Stimulated activated naive CD8-positive, alpha-beta T cell treated with anti-CD3 and anti-CD28 coated beads, Interleukin-15, amount 100 ng/mL, for 72 hours (primary cell): Measurements from ENCODE around the gene SLC28A1.
"Not testable (repeated sequence)": the region's sequence is repeated elsewhere in the genome, so short reads cannot be mapped to it uniquely, and the experiment has no call there.

ENCODE experiments used
- ATAC-seq: fragments of 150-1000 bp; cut with Tn5 transposase; 2 replicates; pipeline ENCODE4 v1.10.0; 2021; ENCODE audit warnings: mild to moderate bottlenecking, moderate library complexity
- DNase-seq, 2 donors: peaks; one replicate each; pipeline ENCODE4 v3.0.0; 2021 to 2022
- H3K27ac Mint-ChIP-seq, 2 donors: one replicate each; pipeline ENCODE4 v1.8.0; 2022; ENCODE audit warnings: mild to moderate bottlenecking in 2 of 2, mixed read lengths in 2 of 2, moderate library complexity in 2 of 2
- H3K27me3 Mint-ChIP-seq: one replicate; pipeline ENCODE4 v1.8.0; 2022; ENCODE audit warnings: mixed read lengths
- H3K4me1 Mint-ChIP-seq: one replicate; pipeline ENCODE4 v1.8.0; 2022; ENCODE audit warnings: mild to moderate bottlenecking, mixed read lengths
- H3K4me3 Mint-ChIP-seq, 2 donors: one replicate each; pipeline ENCODE4 v1.8.0; 2022; ENCODE audit warnings: mild to moderate bottlenecking in 2 of 2, mixed read lengths in 2 of 2, moderate library complexity in 1 of 2
- H3K9me3 Mint-ChIP-seq, 2 donors: one replicate each; pipeline ENCODE4 v1.8.0; 2022; ENCODE audit warnings: mixed read lengths in 2 of 2

Gene SLC28A1

GRCh38 chr15:84873997-84874396 lies 10.5 kb upstream of the SLC28A1 start:
- Mint-ChIP-seq H3K4me1 (no peaks in the 10 kb centered on the region), H3K27me3 (no peaks in the 10 kb centered on the region), H3K4me3 (no peak overlapping the region), H3K27ac (no peak overlapping the region), H3K9me3 (no peaks in the 10 kb centered on the region)
- ATAC-seq (no peak), DNase-seq (no peak)

GRCh38 chr15:84874981-84875699 lies 9.3 kb upstream of the SLC28A1 start:
- H3K9me3 Mint-ChIP-seq, result no peaks in the 10 kb centered on the region

GRCh38 chr15:84876269-84876668 lies 8.2 kb upstream of the SLC28A1 start:
- H3K4me1 Mint-ChIP-seq, result no peaks in the 10 kb centered on the region
- H3K9me3 Mint-ChIP-seq, result no peaks in the 10 kb centered on the region
- no peak for ATAC-seq
- no peak overlapping the region for H3K4me3 Mint-ChIP-seq
- DNase-seq, result no peak
- peak overlapping the region in 1 of 2 donors; percentile 30 for H3K27ac Mint-ChIP-seq
- H3K27me3 Mint-ChIP-seq, result no peaks in the 10 kb centered on the region

More at GRCh38 chr15:84874981-84875699, 9.3 kb upstream of the SLC28A1 start:
- Mint-ChIP-seq H3K27ac (no peak overlapping the region), H3K27me3 (no peaks in the 10 kb centered on the region), H3K4me1 (no peaks in the 10 kb centered on the region), H3K4me3 (no peak overlapping the region)
- DNase-seq, result no peak
- no peak for ATAC-seq

- H3K4me1 Mint-ChIP-seq, ATAC-seq, H3K4me3 Mint-ChIP-seq, DNase-seq, H3K27me3 Mint-ChIP-seq, H3K9me3 Mint-ChIP-seq: not testable (repeated sequence)
- peak overlapping the region in 1 of 2 donors; percentile 8 for H3K27ac Mint-ChIP-seq
Measured at GRCh38 chr15:84877701-84878100, 6.8 kb upstream of the SLC28A1 start.

- no peaks in the 10 kb centered on the region for H3K4me1 Mint-ChIP-seq
- peak; percentile 47 to 66 for DNase-seq
- ATAC-seq, result peak; percentile 94
- H3K9me3 Mint-ChIP-seq, result no peaks in the 10 kb centered on the region
- H3K27ac Mint-ChIP-seq, result no peak overlapping the region
- no peaks in the 10 kb centered on the region for H3K27me3 Mint-ChIP-seq
- no peak overlapping the region for H3K4me3 Mint-ChIP-seq
Measured at GRCh38 chr15:84878504-84878903, 6.0 kb upstream of the SLC28A1 start.

- ATAC-seq (no peak), DNase-seq (no peak)
- H3K9me3 Mint-ChIP-seq, result no peaks in the 10 kb centered on the region
- H3K27ac Mint-ChIP-seq, result no peak overlapping the region
- H3K27me3 Mint-ChIP-seq, result no peaks in the 10 kb centered on the region
- H3K4me1 Mint-ChIP-seq, result no peaks in the 10 kb centered on the region
- H3K4me3 Mint-ChIP-seq, result no peak overlapping the region
Measured at GRCh38 chr15:84879088-84879780, 5.2 kb upstream of the SLC28A1 start.

- Mint-ChIP-seq H3K27me3 (no peaks in the 10 kb centered on the region), H3K4me3 (no peak overlapping the region), H3K9me3 (no peaks in the 10 kb centered on the region), H3K4me1 (no peaks in the 10 kb centered on the region), H3K27ac (peak overlapping the region in 1 of 2 donors; percentile 39)
- ATAC-seq (no peak), DNase-seq (no peak)
Measured at GRCh38 chr15:84880007-84880406, 4.5 kb upstream of the SLC28A1 start.

- Mint-ChIP-seq H3K27me3 (no peaks in the 10 kb centered on the region), H3K4me3 (no peak overlapping the region), H3K4me1 (no peaks in the 10 kb centered on the region), H3K27ac (no peak overlapping the region), H3K9me3 (no peaks in the 10 kb centered on the region)
- ATAC-seq, result no peak
- no peak for DNase-seq
Measured at GRCh38 chr15:84880822-84881519, 3.5 kb upstream of the SLC28A1 start.

- DNase-seq, result no peak
- no peaks in the 10 kb centered on the region for H3K27me3 Mint-ChIP-seq
- no peaks in the 10 kb centered on the region for H3K4me1 Mint-ChIP-seq
- no peak for ATAC-seq
- no peak overlapping the region for H3K4me3 Mint-ChIP-seq
- H3K27ac Mint-ChIP-seq, result no peak overlapping the region
- no peaks in the 10 kb centered on the region for H3K9me3 Mint-ChIP-seq
Measured at GRCh38 chr15:84881520-84881830, 3.0 kb upstream of the SLC28A1 start.

GRCh38 chr15:84883466-84883865 lies 996 bp upstream of the SLC28A1 start:
- no peaks in the 10 kb centered on the region for H3K27me3 Mint-ChIP-seq

GRCh38 chr15:84885801-84886200 lies 1.3 kb downstream of the SLC28A1 start:
- Mint-ChIP-seq H3K27ac (no peak overlapping the region), H3K4me3 (no peak overlapping the region), H3K9me3 (no peaks in the 10 kb centered on the region), H3K4me1 (no peaks in the 10 kb centered on the region), H3K27me3 (no peaks in the 10 kb centered on the region)
- ATAC-seq (no peak), DNase-seq (no peak)

More at GRCh38 chr15:84883466-84883865, 996 bp upstream of the SLC28A1 start:
- Mint-ChIP-seq H3K27ac (no peak overlapping the region), H3K9me3 (no peaks in the 10 kb centered on the region), H3K4me3 (no peak overlapping the region), H3K4me1 (no peaks in the 10 kb centered on the region)
- no peak for ATAC-seq
- no peak for DNase-seq

GRCh38 chr15:84886211-84886983 lies 1.9 kb downstream of the SLC28A1 start:
- Mint-ChIP-seq H3K4me1 (no peaks in the 10 kb centered on the region), H3K27me3 (no peaks in the 10 kb centered on the region), H3K27ac (peak overlapping the region in 1 of 2 donors; percentile 59), H3K9me3 (no peaks in the 10 kb centered on the region), H3K4me3 (no peak overlapping the region)
- no peak for ATAC-seq
- no peak for DNase-seq

- Mint-ChIP-seq H3K27me3 (no peaks in the 10 kb centered on the region), H3K4me1 (no peaks in the 10 kb centered on the region), H3K27ac (no peak overlapping the region), H3K4me3 (no peak overlapping the region), H3K9me3 (no peaks in the 10 kb centered on the region)
- ATAC-seq, result no peak
- no peak for DNase-seq
Measured at GRCh38 chr15:84886984-84887299, 2.5 kb downstream of the SLC28A1 start.

GRCh38 chr15:84887938-84888337 lies 3.5 kb downstream of the SLC28A1 start:
- no peak overlapping the region for H3K27ac Mint-ChIP-seq
- ATAC-seq (no peak), DNase-seq (no peak)
- H3K9me3 Mint-ChIP-seq, result no peaks in the 10 kb centered on the region
- no peaks in the 10 kb centered on the region for H3K27me3 Mint-ChIP-seq
- H3K4me1 Mint-ChIP-seq, result no peaks in the 10 kb centered on the region
- no peak overlapping the region for H3K4me3 Mint-ChIP-seq

GRCh38 chr15:84888639-84889038 lies 4.2 kb downstream of the SLC28A1 start:
- no peak for ATAC-seq
- no peak overlapping the region for H3K27ac Mint-ChIP-seq
- H3K4me1 Mint-ChIP-seq, result no peaks in the 10 kb centered on the region
- H3K4me3 Mint-ChIP-seq, result no peak overlapping the region
- no peaks in the 10 kb centered on the region for H3K9me3 Mint-ChIP-seq
- DNase-seq, result no peak
- no peaks in the 10 kb centered on the region for H3K27me3 Mint-ChIP-seq
